WTC11 (cell line): ENCODE results near the gene AGXT.
A peak's percentile ranks its signal among the peaks of the same experiment; 100 is the strongest.

Experiments
- IRF2 ChIP-seq: sonication (generic); formaldehyde crosslinking; IDR thresholded peaks from 2 replicates; pipeline ENCODE4 v1.8.0; 2022; ENCODE audit warnings: low read depth, missing genetic modification reagents, borderline replicate concordance
- MAX ChIP-seq: sonication (generic); formaldehyde crosslinking; IDR thresholded peaks from 2 replicates; pipeline ENCODE4 v1.8.0; 2022; ENCODE audit warnings: mild to moderate bottlenecking, missing genetic modification reagents
- SMAD3 ChIP-seq: sonication (generic); formaldehyde crosslinking; IDR thresholded peaks from 2 replicates; pipeline ENCODE4 v1.8.0; 2022; ENCODE audit warnings: missing genetic modification reagents, mild to moderate bottlenecking, borderline replicate concordance
- STAT6 ChIP-seq: sonication (generic); formaldehyde crosslinking; conservative IDR thresholded peaks from 2 replicates; pipeline ENCODE4 v1.8.1; 2023; ENCODE audit warnings: mild to moderate bottlenecking, low read depth, missing genetic modification reagents, moderate library complexity
- TCF7 ChIP-seq: sonication (generic); formaldehyde crosslinking; IDR thresholded peaks from 2 replicates; pipeline ENCODE4 v1.8.0; 2022; ENCODE audit warnings: mild to moderate bottlenecking, low read depth, missing genetic modification reagents, moderate library complexity
- TEAD4 ChIP-seq: sonication (generic); formaldehyde crosslinking; IDR thresholded peaks from 2 replicates; pipeline ENCODE4 v1.8.0; 2022; ENCODE audit warnings: mild to moderate bottlenecking, missing genetic modification reagents
- TF ChIP-seq, protein P1 (sequence below): fragments of 200-600 bp; IDR thresholded peaks from 2 replicates; pipeline ENCODE4 v1.8.0; 2022; ENCODE audit warnings: antibody characterized with exemption
- TF ChIP-seq, protein P2 (sequence below): sonication (generic); formaldehyde crosslinking; IDR thresholded peaks from 2 replicates; pipeline ENCODE4 v1.8.0; 2022; ENCODE audit warnings: mild to moderate bottlenecking, missing genetic modification reagents

DNA sequence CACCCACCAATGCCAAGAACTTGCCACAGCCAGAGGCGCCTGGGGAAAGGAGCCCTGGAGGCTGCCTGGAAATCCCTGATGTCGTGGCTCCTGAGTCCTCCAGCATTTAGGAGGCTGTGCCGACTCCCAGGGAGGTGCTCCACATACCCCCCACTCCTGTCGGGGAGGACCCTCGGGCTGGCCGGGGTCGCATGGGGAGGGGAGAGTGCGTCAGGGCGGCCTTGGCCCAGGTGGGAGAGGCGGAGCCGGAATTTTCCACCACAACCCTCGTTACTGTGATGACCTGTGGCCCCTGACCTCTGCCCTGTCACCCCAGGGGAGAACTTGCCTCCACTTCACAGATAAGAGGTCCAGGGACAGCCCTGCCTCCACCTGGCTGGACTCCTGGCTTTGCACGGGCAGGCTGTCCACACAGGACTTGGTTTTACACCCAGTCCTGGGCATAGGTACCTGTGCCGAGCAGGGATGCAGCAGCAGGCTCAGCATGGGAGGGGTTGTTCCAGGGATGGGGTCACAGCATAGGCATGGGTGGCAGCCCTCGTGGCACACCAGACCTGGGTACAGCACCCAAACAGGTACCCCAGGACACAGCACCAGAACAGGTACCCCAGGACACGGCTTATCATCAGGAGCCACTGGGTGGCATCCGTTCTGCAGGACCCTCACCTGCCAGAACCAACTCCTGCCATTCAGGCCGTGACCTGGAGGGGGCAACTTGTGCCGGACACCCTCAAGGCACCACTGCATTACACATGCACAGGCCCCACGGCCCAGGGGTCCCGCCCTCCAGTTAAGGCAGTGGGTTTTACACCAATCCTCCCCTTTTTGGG lies 12.3 kb upstream of the AGXT start:
- no peak for TF ChIP-seq MAX (CRISPR knock-in tag)
- TF ChIP-seq, protein P1, sequence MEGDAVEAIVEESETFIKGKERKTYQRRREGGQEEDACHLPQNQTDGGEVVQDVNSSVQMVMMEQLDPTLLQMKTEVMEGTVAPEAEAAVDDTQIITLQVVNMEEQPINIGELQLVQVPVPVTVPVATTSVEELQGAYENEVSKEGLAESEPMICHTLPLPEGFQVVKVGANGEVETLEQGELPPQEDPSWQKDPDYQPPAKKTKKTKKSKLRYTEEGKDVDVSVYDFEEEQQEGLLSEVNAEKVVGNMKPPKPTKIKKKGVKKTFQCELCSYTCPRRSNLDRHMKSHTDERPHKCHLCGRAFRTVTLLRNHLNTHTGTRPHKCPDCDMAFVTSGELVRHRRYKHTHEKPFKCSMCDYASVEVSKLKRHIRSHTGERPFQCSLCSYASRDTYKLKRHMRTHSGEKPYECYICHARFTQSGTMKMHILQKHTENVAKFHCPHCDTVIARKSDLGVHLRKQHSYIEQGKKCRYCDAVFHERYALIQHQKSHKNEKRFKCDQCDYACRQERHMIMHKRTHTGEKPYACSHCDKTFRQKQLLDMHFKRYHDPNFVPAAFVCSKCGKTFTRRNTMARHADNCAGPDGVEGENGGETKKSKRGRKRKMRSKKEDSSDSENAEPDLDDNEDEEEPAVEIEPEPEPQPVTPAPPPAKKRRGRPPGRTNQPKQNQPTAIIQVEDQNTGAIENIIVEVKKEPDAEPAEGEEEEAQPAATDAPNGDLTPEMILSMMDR: peak; percentile 20; the same call in 1 of the 2 replicates
- no peak for TF ChIP-seq SMAD3 (CRISPR knock-in tag)
- TF ChIP-seq IRF2 (CRISPR knock-in tag): no peak
- TF ChIP-seq TCF7 (CRISPR knock-in tag): no peak
- TF ChIP-seq, protein P2, sequence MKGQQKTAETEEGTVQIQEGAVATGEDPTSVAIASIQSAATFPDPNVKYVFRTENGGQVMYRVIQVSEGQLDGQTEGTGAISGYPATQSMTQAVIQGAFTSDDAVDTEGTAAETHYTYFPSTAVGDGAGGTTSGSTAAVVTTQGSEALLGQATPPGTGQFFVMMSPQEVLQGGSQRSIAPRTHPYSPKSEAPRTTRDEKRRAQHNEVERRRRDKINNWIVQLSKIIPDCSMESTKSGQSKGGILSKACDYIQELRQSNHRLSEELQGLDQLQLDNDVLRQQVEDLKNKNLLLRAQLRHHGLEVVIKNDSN (CRISPR knock-in tag): no peak
- TF ChIP-seq STAT6 (CRISPR knock-in tag): no peak
- no peak for TF ChIP-seq TEAD4 (CRISPR knock-in tag)
